Skeletal muscle cell (primary cell): ENCODE measurements around the gene NRBP1.

ENCODE experiments used
- DNase-seq: peaks from one replicate; pipeline ENCODE4 v3.0.0-alpha.2; 2010; ENCODE audit warnings: low read depth
- H3K4me3 ChIP-seq: 2 replicates; pipeline ENCODE4 v1.5.1; 2011; ENCODE audit warnings: low read depth, mild to moderate bottlenecking, control low read depth, low read length, moderate library complexity

Gene NRBP1

GRCh38 chr2:27428213-27428977 is at the start of gene NRBP1:
TSS of gene NRBP1 (plus strand) at chr2:27428631. CDS start at chr2:27433274, 4,643 bp downstream.
- DNase-seq, result peak; percentile 60
- H3K4me3 ChIP-seq, result peak within 1 kb of the TSS; percentile 84

GRCh38 chr2:27378809-27379290 is 49.6 kb upstream of the NRBP1 start:
- DNase-seq, result no peak
- H3K4me3 ChIP-seq, result peak overlapping the region; percentile 82

GRCh38 chr2:27379383-27379835 is 49.0 kb upstream of the NRBP1 start:
- DNase-seq, result no peak
- peak overlapping the region; percentile 82 for H3K4me3 ChIP-seq

GRCh38 chr2:27379836-27380625 is 48.4 kb upstream of the NRBP1 start:
- H3K4me3 ChIP-seq, result peak overlapping the region; percentile 82
- no peak for DNase-seq

GRCh38 chr2:27380626-27381545 is 47.5 kb upstream of the NRBP1 start, which contains the start of gene ZNF513:
TSS of gene ZNF513 (minus strand) at chr2:27380734. CDS start at chr2:27380526, 208 bp downstream.
- DNase-seq, result peak; percentile 86
- H3K4me3 ChIP-seq, result peak within 1 kb of the TSS; percentile 82

- H3K4me3 ChIP-seq, result no peak overlapping the region
Observed at GRCh38 chr2:27381577-27382181, 46.8 kb upstream of the NRBP1 start.

GRCh38 chr2:27390822-27391679 is 37.4 kb upstream of the NRBP1 start:
- no peak for DNase-seq
- no peak overlapping the region for H3K4me3 ChIP-seq

More at GRCh38 chr2:27381577-27382181, 46.8 kb upstream of the NRBP1 start:
- DNase-seq, result no peak

- DNase-seq, result no peak
- H3K4me3 ChIP-seq, result no peak overlapping the region
Observed at GRCh38 chr2:27393225-27393624, 35.2 kb upstream of the NRBP1 start.

GRCh38 chr2:27398962-27399361 is 29.5 kb upstream of the NRBP1 start:
- no peak overlapping the region for H3K4me3 ChIP-seq
- DNase-seq, result no peak

- no peak overlapping the region for H3K4me3 ChIP-seq
- DNase-seq, result no peak
Observed at GRCh38 chr2:27400348-27401135, 27.9 kb upstream of the NRBP1 start.

GRCh38 chr2:27407798-27408491 is 20.5 kb upstream of the NRBP1 start:
- no peak for DNase-seq
- peak overlapping the region; percentile 99 for H3K4me3 ChIP-seq

- peak overlapping the region; percentile 99 for H3K4me3 ChIP-seq
- no peak for DNase-seq
Observed at GRCh38 chr2:27408601-27409320, 19.7 kb upstream of the NRBP1 start.

- peak within 1 kb of the TSS; percentile 99 for H3K4me3 ChIP-seq
- DNase-seq, result peak; percentile 68
Observed at GRCh38 chr2:27409321-27410073, 18.9 kb upstream of the NRBP1 start, which contains the start of gene PPM1G. TSS of gene PPM1G (minus strand) at chr2:27409591. CDS start at chr2:27409422, 169 bp downstream.

- no peak overlapping the region for H3K4me3 ChIP-seq
- no peak for DNase-seq
Observed at GRCh38 chr2:27412419-27413152, 15.8 kb upstream of the NRBP1 start.

- DNase-seq, result no peak
- no peak overlapping the region for H3K4me3 ChIP-seq
Observed at GRCh38 chr2:27416151-27416550, 12.3 kb upstream of the NRBP1 start.
